HL-60 (cell line): Measurements from ENCODE around the gene TBX10.

Source experiments
- DNase-seq, 2 experiments: peaks; one replicate each; pipeline ENCODE4 v3.0.0-alpha.2; 2010 to 2020; ENCODE audit warnings: low read depth in 1 of 2, low spot score in 1 of 2
- H3K27ac ChIP-seq: fragments of 250-450 bp; sonication (Bioruptor Pico); replicated peaks from 2 replicates; pipeline ENCODE4 v1.5.1; 2020; ENCODE audit warnings: mild to moderate bottlenecking, moderate library complexity
- H3K27me3 ChIP-seq: fragments of 250-450 bp; sonication (Bioruptor Pico); 2 replicates; pipeline ENCODE4 v1.5.1; 2021; ENCODE audit warnings: mild to moderate bottlenecking, moderate library complexity; ENCODE audit not compliant: insufficient read depth, poor library complexity, severe bottlenecking
- H3K4me3 ChIP-seq: replicated peaks from 2 replicates; pipeline ENCODE4 v1.5.1; 2011; ENCODE audit warnings: mild to moderate bottlenecking, control low read depth, low read length; ENCODE audit not compliant: insufficient read depth
- GABPA ChIP-seq: IDR thresholded peaks from 2 replicates; pipeline ENCODE4 v1.6.1; 2012; ENCODE audit warnings: low read depth
- POLR2AphosphoS5 ChIP-seq: IDR thresholded peaks from 2 replicates; pipeline ENCODE4 v1.6.1; 2012; ENCODE audit warnings: low read depth
- SPI1 ChIP-seq: IDR thresholded peaks from 2 replicates; pipeline ENCODE4 v1.6.1; 2012; ENCODE audit warnings: low read depth, mild to moderate bottlenecking, borderline replicate concordance
- TF ChIP-seq, protein P1 (sequence below): IDR thresholded peaks from one replicate; pipeline ENCODE4 v1.5.1; 2011; ENCODE audit warnings: low read length, control low read depth, inconsistent platforms; ENCODE audit not compliant: insufficient read depth
- TF ChIP-seq, protein P2 (sequence below): IDR thresholded peaks from 2 replicates; pipeline ENCODE4 v1.6.1; 2012; ENCODE audit warnings: low read depth; ENCODE audit not compliant: insufficient replicate concordance

Gene TBX10

DNA sequence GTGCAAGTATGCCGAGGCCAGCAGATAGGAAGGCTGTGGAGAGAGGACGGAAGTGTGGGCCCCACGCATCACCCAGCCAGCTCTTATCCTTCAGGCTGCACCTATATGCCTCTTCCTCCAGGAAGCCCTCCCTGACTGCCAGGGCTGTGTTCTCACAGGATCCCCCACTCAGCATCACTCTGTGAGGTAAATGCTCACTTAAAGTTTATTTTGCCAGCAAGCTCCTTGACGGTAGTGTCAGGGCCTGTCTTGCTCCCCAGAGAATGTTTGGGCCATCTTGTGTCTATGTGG, 4.4 kb downstream of the TBX10 start:
- H3K27ac ChIP-seq = no peak overlapping the region
- no peak overlapping the region for H3K4me3 ChIP-seq
- TF ChIP-seq POLR2AphosphoS5 (no peak), GABPA (no peak), SPI1 (no peak)
- TF ChIP-seq, protein P1, sequence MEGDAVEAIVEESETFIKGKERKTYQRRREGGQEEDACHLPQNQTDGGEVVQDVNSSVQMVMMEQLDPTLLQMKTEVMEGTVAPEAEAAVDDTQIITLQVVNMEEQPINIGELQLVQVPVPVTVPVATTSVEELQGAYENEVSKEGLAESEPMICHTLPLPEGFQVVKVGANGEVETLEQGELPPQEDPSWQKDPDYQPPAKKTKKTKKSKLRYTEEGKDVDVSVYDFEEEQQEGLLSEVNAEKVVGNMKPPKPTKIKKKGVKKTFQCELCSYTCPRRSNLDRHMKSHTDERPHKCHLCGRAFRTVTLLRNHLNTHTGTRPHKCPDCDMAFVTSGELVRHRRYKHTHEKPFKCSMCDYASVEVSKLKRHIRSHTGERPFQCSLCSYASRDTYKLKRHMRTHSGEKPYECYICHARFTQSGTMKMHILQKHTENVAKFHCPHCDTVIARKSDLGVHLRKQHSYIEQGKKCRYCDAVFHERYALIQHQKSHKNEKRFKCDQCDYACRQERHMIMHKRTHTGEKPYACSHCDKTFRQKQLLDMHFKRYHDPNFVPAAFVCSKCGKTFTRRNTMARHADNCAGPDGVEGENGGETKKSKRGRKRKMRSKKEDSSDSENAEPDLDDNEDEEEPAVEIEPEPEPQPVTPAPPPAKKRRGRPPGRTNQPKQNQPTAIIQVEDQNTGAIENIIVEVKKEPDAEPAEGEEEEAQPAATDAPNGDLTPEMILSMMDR = no peak
- TF ChIP-seq, protein P2, sequence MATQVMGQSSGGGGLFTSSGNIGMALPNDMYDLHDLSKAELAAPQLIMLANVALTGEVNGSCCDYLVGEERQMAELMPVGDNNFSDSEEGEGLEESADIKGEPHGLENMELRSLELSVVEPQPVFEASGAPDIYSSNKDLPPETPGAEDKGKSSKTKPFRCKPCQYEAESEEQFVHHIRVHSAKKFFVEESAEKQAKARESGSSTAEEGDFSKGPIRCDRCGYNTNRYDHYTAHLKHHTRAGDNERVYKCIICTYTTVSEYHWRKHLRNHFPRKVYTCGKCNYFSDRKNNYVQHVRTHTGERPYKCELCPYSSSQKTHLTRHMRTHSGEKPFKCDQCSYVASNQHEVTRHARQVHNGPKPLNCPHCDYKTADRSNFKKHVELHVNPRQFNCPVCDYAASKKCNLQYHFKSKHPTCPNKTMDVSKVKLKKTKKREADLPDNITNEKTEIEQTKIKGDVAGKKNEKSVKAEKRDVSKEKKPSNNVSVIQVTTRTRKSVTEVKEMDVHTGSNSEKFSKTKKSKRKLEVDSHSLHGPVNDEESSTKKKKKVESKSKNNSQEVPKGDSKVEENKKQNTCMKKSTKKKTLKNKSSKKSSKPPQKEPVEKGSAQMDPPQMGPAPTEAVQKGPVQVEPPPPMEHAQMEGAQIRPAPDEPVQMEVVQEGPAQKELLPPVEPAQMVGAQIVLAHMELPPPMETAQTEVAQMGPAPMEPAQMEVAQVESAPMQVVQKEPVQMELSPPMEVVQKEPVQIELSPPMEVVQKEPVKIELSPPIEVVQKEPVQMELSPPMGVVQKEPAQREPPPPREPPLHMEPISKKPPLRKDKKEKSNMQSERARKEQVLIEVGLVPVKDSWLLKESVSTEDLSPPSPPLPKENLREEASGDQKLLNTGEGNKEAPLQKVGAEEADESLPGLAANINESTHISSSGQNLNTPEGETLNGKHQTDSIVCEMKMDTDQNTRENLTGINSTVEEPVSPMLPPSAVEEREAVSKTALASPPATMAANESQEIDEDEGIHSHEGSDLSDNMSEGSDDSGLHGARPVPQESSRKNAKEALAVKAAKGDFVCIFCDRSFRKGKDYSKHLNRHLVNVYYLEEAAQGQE = no peak
- no peak for DNase-seq
- H3K27me3 ChIP-seq = no peaks in the 10 kb centered on the region

DNA sequence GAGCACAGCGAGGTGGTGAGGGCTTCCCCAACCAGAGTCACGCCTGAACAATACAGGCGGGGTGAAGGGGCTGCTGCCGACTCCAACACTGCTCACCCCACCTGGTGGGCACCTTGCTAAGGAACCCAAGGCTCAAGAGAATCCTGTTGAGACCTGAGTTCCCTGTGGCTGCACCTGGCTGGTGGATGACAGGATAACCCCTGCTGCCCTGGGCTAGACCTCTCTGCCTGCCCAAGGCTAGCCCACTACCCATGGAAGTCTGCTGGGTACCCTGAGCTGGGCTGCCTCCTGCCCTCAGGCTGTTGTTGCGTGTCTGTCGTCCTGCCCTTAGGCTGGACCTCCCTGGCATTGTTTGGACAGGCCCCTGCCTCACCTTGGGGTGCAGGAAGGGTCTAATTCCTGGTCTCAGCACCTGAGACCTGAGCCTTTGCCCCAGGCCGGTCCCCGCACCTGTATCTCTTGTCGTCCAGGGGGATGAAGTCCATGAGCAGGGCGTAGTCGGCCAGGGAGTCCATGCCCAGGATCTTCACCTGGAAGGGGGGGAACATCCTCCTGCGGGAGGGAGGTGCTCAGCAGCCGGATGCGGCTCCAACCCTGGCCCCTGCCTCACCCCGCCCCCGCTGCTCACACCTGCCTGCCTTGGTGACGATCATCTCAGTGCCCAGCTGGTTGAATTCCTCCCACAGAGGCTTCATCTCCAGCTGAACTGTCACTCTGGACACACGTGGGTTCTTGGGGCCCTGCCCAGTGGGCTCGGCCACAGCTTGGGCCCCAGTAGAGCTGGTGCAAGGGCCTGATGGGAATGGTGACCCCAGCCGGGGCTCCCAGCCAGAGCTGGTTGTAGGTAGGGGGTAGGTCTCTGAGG, 5.0 kb downstream of the TBX10 start:
- Histone ChIP-seq H3K27ac (no peak overlapping the region), H3K4me3 (no peak overlapping the region), H3K27me3 (no peaks in the 10 kb centered on the region)
- no peak for DNase-seq
- TF ChIP-seq, protein P1 = no peak
- TF ChIP-seq, protein P2 = no peak
- no peak for TF ChIP-seq POLR2AphosphoS5

DNA sequence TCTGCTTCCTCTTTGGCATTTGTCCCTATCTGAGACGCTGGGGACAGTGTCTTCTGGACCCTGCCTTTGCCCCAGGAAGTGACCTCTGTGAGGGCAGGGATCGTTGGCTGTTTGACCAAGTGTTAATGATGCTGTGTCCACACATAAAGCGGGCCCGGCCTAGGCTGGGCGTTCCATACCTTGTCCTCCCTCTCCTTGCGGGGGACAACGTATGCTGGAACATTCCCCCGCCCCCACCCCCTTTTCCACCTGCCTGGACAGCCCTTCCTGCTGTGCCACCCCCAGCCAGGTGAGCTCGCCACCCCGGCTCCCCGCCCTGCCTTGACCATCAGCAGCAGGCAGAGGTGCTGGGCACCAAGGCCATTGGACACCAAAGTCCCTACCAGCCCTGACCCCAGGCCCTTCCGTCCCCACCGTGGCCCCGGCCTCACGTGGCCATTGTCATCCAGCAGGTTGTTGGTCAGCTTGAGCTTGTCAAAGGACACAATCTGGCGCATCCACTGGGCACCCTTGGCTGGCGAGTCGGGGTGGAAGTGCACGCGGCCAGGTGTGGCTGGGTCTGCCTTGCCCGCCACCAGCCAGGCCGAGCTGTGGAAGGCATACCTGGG, 5.7 kb downstream of the TBX10 start:
- no peak overlapping the region for H3K4me3 ChIP-seq
- no peak overlapping the region for H3K27ac ChIP-seq
- TF ChIP-seq POLR2AphosphoS5 = no peak
- TF ChIP-seq GABPA = no peak
- TF ChIP-seq, protein P2 = no peak
- no peak for TF ChIP-seq SPI1
- TF ChIP-seq, protein P1 = no peak
- no peak for DNase-seq
- H3K27me3 ChIP-seq = no peaks in the 10 kb centered on the region
